ENCODE data around the gene PAGR1. TPM values are rescaled to one million over a fixed set of nuclear protein-coding genes. Genes with fewer than 3 reads are reported as not detected.

PAGR1 gene
- total and polyA plus RNA-seq, 7 donors, result 9.4 to 36.8 (median 14.2) TPM

DNA sequence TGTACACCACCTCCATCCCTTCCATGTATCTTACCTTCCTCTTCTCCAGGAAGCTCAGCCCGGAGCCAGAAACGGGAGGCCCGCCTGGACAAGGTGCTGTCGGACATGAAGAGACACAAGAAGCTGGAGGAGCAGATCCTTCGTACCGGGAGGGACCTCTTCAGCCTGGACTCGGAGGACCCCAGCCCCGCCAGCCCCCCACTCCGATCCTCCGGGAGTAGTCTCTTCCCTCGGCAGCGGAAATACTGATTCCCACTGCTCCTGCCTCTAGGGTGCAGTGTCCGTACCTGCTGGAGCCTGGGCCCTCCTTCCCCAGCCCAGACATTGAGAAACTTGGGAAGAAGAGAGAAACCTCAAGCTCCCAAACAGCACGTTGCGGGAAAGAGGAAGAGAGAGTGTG is 3.6 kb downstream of the PAGR1 start:
- ATAC-seq (no peak), DNase-seq (no peak)
- Histone ChIP-seq H3K9me3 (no peaks in the 10 kb centered on the region), H3K4me3 (no peak overlapping the region), H3K27me3 (ENCODE audit: insufficient read depth in 3 of 3, low read length in 2 of 3) (no peaks in the 10 kb centered on the region), H3K27ac (peak overlapping the region; percentile 80), H3K4me1 (peaks cover 45% of the 10 kb centered on the region), H3K36me3 (ENCODE audit: insufficient read depth in 1 of 2, low read depth in 1 of 2) (peaks cover 0 to 26% of the 10 kb centered on the region in 2 donors)
- intact Hi-C loops (cut with DNase I), result loop anchor here in 1 of 2 donors (5.0 kb wide), 1 partner anchor 43 kb away; the partner anchor contains the start of gene CDIPT
- WGBS, 3 donors, result 74 to 86% (median 82%) methylated on average over 15 of the region's 15 CpGs
- TF ChIP-seq, protein P1, sequence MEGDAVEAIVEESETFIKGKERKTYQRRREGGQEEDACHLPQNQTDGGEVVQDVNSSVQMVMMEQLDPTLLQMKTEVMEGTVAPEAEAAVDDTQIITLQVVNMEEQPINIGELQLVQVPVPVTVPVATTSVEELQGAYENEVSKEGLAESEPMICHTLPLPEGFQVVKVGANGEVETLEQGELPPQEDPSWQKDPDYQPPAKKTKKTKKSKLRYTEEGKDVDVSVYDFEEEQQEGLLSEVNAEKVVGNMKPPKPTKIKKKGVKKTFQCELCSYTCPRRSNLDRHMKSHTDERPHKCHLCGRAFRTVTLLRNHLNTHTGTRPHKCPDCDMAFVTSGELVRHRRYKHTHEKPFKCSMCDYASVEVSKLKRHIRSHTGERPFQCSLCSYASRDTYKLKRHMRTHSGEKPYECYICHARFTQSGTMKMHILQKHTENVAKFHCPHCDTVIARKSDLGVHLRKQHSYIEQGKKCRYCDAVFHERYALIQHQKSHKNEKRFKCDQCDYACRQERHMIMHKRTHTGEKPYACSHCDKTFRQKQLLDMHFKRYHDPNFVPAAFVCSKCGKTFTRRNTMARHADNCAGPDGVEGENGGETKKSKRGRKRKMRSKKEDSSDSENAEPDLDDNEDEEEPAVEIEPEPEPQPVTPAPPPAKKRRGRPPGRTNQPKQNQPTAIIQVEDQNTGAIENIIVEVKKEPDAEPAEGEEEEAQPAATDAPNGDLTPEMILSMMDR (IDR thresholded peaks at IDR 0.05), result no peak

DNA sequence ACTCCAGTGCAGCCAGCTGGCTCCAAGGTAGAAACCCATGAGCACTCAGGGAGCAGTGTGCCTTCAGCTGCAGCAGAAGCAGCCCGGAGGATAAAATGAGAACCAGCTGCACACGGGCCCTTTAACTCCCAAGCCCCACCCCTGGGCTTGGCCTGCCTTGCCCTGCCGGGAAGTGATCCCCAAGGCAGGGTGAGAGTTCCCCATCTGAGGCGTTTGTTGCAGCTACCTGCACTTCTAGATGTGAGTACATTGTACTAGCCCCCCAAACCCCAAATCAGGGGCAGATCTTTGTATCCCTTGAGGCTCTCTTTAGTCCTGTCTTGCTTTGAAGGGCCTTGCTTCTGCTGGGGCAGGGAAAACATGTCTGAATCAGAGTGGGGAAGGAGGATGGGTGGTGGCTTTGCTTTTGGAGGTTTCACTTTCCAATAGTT is 4.3 kb downstream of the PAGR1 start, which contains the start of gene MVP:
MVP (plus strand) TSS at position 192 of the 431 bp plus-strand sequence. CDS start 10,088 bp downstream, outside the sequence.
- 0 to 1% (median 0%) methylated on average over 4 of the region's 4 CpGs for WGBS, 3 donors
- H3K4me1 ChIP-seq, result peaks cover 48% of the 10 kb centered on the region
- TF ChIP-seq, protein P1 (IDR thresholded peaks at IDR 0.05), result no peak
- H3K27me3 ChIP-seq (ENCODE audit: insufficient read depth in 3 of 3, low read length in 2 of 3), result no peaks in the 10 kb centered on the region
- ATAC-seq (peak; percentile 29 to 45 (median 34)), DNase-seq (peak; percentile 68 to 73)
- no peaks in the 10 kb centered on the region for H3K9me3 ChIP-seq
- intact Hi-C loops (cut with DNase I), result no loop called here
- peak within 1 kb of the TSS; percentile 80 for H3K27ac ChIP-seq
- peaks cover 0 to 26% of the 10 kb centered on the region in 2 donors for H3K36me3 ChIP-seq (ENCODE audit: insufficient read depth in 1 of 2, low read depth in 1 of 2)
- peak within 1 kb of the TSS; percentile 69 for H3K4me3 ChIP-seq

DNA sequence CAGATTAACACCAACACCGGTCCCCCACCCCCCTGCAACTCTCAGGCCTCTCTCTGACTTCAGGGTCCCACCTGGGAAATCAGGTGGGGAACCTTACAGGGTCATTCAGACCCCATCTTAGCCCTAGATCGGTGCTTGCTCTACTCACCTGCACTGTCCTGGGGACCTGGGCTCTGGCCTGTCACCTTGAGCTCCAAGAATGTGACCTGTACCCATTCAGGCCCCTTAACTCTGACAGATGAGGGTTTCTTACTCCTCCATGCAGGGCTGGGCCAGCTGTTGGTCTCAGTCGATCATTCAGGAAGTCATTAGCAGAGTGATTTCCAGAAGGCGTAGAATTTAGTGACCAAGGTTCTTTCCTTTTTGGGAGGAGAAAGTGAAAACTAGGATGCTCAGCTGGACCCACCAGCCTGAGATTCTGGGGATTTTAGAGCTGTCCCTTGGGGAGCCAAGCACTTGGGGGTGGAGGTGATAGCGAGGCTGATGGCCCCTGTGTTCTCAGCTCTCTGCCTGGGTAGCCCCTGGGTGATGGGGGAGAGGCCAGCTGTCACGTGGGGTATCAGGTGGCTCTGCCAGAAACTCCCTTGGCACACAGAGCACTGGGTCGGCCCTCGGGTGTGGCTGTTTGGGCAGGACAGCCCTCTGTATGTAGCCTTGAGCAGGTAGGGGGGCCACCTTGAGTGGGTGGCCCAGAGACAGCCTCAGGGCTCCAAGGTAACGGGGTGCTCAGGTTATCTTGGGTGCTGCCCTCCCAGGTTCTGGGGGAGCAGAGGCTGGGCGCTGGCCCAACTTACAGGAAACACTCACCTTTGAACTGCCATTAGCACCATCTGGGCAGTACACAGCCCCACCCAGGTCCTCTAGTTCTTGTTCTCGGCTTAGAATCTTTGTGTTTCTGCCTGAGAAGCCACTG is 5.0 kb downstream of the PAGR1 start:
- TF ChIP-seq, protein P1 (IDR thresholded peaks at IDR 0.05), result no peak
- Histone ChIP-seq H3K36me3 (ENCODE audit: insufficient read depth in 1 of 2, low read depth in 1 of 2) (peaks cover 0 to 26% of the 10 kb centered on the region in 2 donors), H3K27ac (peak overlapping the region; percentile 80), H3K27me3 (ENCODE audit: insufficient read depth in 3 of 3, low read length in 2 of 3) (no peaks in the 10 kb centered on the region), H3K4me1 (peaks cover 50% of the 10 kb centered on the region), H3K4me3 (peak overlapping the region; percentile 69), H3K9me3 (no peaks in the 10 kb centered on the region)
- DNase-seq (peak in 1 of 2 donors; percentile 76), ATAC-seq (peak; percentile 32 to 59 (median 40))
- intact Hi-C loops (cut with DNase I), result no loop called here
- 23 to 25% (median 24%) methylated on average over 10 to 11 of the region's 11 CpGs for WGBS, 3 donors

DNA sequence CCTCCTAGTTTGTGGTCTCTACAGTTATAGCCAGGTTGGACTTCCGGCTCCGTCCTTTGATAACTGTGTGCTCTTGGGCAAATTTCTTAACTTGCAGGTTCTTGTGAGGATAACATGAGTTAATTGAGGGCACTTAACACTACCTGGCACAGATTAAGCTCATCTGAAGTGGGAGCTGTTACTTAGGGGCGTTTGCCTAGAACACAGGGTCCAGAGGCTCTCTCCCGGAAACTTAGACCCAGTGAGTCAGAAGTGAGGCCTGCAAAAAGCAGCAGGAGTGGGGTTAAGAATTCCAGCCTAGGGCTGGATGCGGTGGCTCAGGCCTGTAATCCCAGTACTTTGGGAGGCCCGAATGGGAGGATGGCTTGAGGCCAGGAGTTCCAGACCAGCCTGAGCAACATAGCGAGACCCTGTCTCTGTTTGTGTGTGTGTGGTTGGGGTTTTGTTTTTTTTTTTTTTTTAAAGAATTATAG is 5.7 kb downstream of the PAGR1 start:
- H3K4me3 ChIP-seq, result peak overlapping the region; percentile 69
- H3K9me3 ChIP-seq, result no peaks in the 10 kb centered on the region
- DNase-seq (no peak), ATAC-seq (peak; percentile 40 to 62 (median 52))
- peaks cover 50% of the 10 kb centered on the region for H3K4me1 ChIP-seq
- WGBS, 3 donors, result 55 to 58% (median 57%) methylated on average over 7 of the region's 7 CpGs
- H3K27me3 ChIP-seq (ENCODE audit: insufficient read depth in 3 of 3, low read length in 2 of 3), result no peaks in the 10 kb centered on the region
- H3K27ac ChIP-seq, result peak overlapping the region; percentile 80
- intact Hi-C loops (cut with DNase I), result no loop called here
- H3K36me3 ChIP-seq (ENCODE audit: insufficient read depth in 1 of 2, low read depth in 1 of 2), result peaks cover 0 to 26% of the 10 kb centered on the region in 2 donors
- TF ChIP-seq, protein P1 (IDR thresholded peaks at IDR 0.05), result no peak

All from psoas muscle (tissue), 8 donors.